ENCODE results near the gene SECISBP2.

DNA sequence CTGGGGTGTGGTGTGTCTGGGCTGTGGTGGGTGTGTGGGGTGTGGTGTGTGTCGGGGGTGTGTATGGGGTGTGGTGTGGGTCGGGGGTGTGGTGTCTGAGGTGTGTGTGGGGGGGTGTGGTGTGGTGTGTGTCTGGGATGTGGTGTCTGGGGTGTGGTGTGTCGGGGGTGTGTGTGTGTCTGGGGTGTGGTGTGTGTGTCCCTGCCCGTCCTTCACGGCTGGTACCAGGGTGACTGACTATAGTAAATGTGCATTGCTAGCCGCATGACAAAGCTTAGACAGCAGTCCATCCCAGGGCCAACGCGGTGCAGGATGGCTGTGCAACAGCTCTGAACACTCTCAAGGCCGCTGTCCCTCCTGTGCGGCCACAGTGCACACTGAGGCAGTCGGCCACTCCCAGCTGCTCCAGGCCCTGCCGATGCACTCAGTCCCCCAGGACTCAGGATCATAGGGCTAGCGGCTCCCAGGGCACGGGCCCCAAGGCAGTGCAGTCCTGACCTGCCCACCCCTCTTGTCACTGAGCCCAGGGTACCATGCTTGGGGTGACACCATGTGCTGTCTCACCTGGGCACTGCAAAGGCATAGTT is 54.0 kb downstream of the SECISBP2 start:
- TF ChIP-seq, protein P1, sequence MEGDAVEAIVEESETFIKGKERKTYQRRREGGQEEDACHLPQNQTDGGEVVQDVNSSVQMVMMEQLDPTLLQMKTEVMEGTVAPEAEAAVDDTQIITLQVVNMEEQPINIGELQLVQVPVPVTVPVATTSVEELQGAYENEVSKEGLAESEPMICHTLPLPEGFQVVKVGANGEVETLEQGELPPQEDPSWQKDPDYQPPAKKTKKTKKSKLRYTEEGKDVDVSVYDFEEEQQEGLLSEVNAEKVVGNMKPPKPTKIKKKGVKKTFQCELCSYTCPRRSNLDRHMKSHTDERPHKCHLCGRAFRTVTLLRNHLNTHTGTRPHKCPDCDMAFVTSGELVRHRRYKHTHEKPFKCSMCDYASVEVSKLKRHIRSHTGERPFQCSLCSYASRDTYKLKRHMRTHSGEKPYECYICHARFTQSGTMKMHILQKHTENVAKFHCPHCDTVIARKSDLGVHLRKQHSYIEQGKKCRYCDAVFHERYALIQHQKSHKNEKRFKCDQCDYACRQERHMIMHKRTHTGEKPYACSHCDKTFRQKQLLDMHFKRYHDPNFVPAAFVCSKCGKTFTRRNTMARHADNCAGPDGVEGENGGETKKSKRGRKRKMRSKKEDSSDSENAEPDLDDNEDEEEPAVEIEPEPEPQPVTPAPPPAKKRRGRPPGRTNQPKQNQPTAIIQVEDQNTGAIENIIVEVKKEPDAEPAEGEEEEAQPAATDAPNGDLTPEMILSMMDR (IDR thresholded peaks at IDR 0.05), result no peak
- no peak for TF ChIP-seq POLR2A (IDR thresholded peaks at IDR 0.05)

All from body of pancreas (tissue), 4 donors.